Pancreas (tissue), 10 donors: Measurements from ENCODE around the gene PLPP1. TPM values are rescaled to one million over a fixed set of nuclear protein-coding genes. Genes with fewer than 3 reads are reported as not detected.

Experiments used
- ATAC-seq, 4 donors: fragments of 200-7000 bp; cut with Tn5 transposase; one replicate each; pipeline versions ENCODE4 v1.8.0 to v1.9.1; 2020; ENCODE audit warnings: mild to moderate bottlenecking in 4 of 4, moderate library complexity in 4 of 4
- DNase-seq, 6 donors: peaks; one replicate each; pipeline ENCODE4 v3.0.0-alpha.2; 2020
- FAIRE-seq: peaks from 2 replicates; lab custom pipeline; 2012; peaks lifted over from hg19 to GRCh38; lab: Jason Lieb, UNC
- H3K27ac ChIP-seq, 4 donors: fragments of 200-600 bp; sonication (generic); 1 replicate in 3 of 4; 2 replicates in 1 of 4; pipeline versions ENCODE4 v1.5.0 to v1.8.0; 2020
- H3K27me3 ChIP-seq, 4 donors: fragments of 200-600 bp; one replicate each; pipeline ENCODE4 v1.8.0; 2021
- H3K36me3 ChIP-seq, 3 donors: fragments of 200-600 bp; sonication (generic) in 1 of 3; one replicate each; pipeline versions ENCODE4 v1.5.0 to v1.8.0; 2020 to 2021
- H3K4me1 ChIP-seq, 3 donors: fragments of 200-600 bp; one replicate each; pipeline ENCODE4 v1.8.0; 2021
- H3K4me3 ChIP-seq, 4 donors: fragments of 200-600 bp; sonication (generic) in 2 of 4; one replicate each; pipeline versions ENCODE4 v1.5.0 to v1.8.0; 2020 to 2021
- H3K9me3 ChIP-seq, 4 donors: fragments of 200-600 bp; one replicate each; pipeline ENCODE4 v1.8.0; 2021
- WGBS, 2 donors: extraction: QIAGEN DNeasy Blood & Tissue Kit; methylation state at CpG; one replicate each; pipeline ENCODE4 v1.1.7; 2013; 5-methylcytosine and 5-hydroxymethylcytosine counted together
- intact Hi-C, 3 donors: fragments of 100-400 bp; cut with DNase I; formaldehyde crosslinking; loops; one replicate each; pipeline versions ENCODE4 v1.11.1 to v1.14.2; 2022
- polyA plus RNA-seq, 2 donors: library from polyadenylated mRNA; stranded (reverse); fragments of 200-250 nt; gene quantifications; one replicate each; pipeline ENCODE4 v1.2.3, GENCODE V29; 2013
- total RNA-seq, 6 donors: library from RNA; stranded (reverse); fragmentation: NEBNext Ultra II Directional in 4 of 6; extraction: Animal tissue kit (Norgen Biotek cat#: 25700) in 4 of 6; gene quantifications; one replicate each; pipeline versions ENCODE4 v1.2.1 to v1.2.4, GENCODE V29; 2021 to 2023
- TF ChIP-seq, protein P1 (sequence below), 4 donors: fragments of 200-600 bp; sonication (generic) in 3 of 4; IDR thresholded peaks; one replicate each; pipeline versions ENCODE4 v1.5.0 to v1.8.0; 2021; ENCODE audit warnings: antibody characterized with exemption in 4 of 4
- donor health status: healthy with polysubstance abuse.
- donor health status: DM: no; HTN: no; CAD: no; lungs with moderate emphysema.
- donor health status: DM: no; HTN: no; CAD: no.
- donor health status: control.
- donor health status: control.
- donor health status: Bipolar disorder and iron deficiency.
- donor health status: DM: yes; HTN: yes; CAD: no.
- donor health status: DM: no; HTN: no; CAD: no.
- donor health status: DM: no; HTN: no; CAD: no.
- donor health status: DM: yes; HTN: yes; CAD: no.

Gene PLPP1
- total and polyA plus RNA-seq, 8 donors, result 11.5 to 34.9 (median 20.6) TPM

DNA sequence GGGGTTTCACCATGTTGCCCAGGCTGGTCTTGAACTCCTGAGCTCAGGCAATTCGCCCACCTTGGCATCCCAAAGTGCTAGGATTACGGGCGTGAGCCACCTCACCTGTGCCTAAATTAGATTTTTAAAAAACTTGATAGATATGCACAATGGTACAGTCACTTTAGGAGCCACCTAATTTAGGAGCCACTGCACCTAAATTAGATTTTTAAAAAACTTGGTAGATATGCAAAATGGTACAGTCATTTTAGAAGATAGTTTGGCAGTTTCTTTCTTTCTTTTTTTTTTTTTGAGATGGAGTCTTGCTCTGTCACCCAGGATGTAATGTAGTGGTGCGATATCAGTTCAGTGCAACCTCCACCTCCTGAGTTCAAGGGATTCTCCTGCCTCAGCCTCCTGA lies 37.8 kb upstream of the PLPP1 start:
- intact Hi-C loops, result no loop called here
- TF ChIP-seq, protein P1, sequence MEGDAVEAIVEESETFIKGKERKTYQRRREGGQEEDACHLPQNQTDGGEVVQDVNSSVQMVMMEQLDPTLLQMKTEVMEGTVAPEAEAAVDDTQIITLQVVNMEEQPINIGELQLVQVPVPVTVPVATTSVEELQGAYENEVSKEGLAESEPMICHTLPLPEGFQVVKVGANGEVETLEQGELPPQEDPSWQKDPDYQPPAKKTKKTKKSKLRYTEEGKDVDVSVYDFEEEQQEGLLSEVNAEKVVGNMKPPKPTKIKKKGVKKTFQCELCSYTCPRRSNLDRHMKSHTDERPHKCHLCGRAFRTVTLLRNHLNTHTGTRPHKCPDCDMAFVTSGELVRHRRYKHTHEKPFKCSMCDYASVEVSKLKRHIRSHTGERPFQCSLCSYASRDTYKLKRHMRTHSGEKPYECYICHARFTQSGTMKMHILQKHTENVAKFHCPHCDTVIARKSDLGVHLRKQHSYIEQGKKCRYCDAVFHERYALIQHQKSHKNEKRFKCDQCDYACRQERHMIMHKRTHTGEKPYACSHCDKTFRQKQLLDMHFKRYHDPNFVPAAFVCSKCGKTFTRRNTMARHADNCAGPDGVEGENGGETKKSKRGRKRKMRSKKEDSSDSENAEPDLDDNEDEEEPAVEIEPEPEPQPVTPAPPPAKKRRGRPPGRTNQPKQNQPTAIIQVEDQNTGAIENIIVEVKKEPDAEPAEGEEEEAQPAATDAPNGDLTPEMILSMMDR (IDR thresholded peaks at IDR 0.05), result no peak
- no peaks in the 10 kb centered on the region for H3K36me3 ChIP-seq
- H3K27ac ChIP-seq, result no peak overlapping the region
- H3K4me3 ChIP-seq, result no peak overlapping the region
- ATAC-seq, result no peak
- no peak for FAIRE-seq
- no peak for DNase-seq
- WGBS, 2 donors, result 95 to 96% methylated on average over 4 of the region's 4 CpGs
- H3K9me3 ChIP-seq, result no peaks in the 10 kb centered on the region
- no peaks in the 10 kb centered on the region for H3K27me3 ChIP-seq
- H3K4me1 ChIP-seq, result peaks cover 0 to 14% (median 9%) of the 10 kb centered on the region in 3 donors

DNA sequence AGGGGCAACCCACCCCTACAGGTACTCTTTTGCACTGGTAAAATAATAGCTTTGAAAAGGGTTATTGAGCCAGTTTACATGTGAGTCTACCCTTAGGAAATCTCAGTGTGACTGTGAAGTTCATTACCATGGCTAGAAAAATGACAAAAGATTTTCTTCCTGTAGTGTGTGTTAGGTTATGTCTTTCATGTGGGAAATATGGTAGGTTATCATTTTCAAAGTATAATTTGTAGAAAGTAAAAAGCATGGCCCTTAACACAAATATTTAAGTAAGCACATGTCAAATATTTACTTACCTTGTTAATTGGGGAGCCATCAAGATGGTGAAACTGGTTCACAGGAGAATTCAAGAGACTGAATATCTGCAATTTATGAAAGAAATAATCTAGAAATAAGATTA lies 37.3 kb upstream of the PLPP1 start:
- Histone ChIP-seq H3K4me3 (no peak overlapping the region), H3K9me3 (no peaks in the 10 kb centered on the region), H3K36me3 (no peaks in the 10 kb centered on the region), H3K27ac (no peak overlapping the region), H3K4me1 (peaks cover 0 to 8% (median 6%) of the 10 kb centered on the region in 3 donors), H3K27me3 (no peaks in the 10 kb centered on the region)
- TF ChIP-seq, protein P1 (IDR thresholded peaks at IDR 0.05), result no peak
- intact Hi-C loops, result no loop called here
- DNase-seq (no peak), FAIRE-seq (no peak), ATAC-seq (peak in 3 of 4 donors; percentile 23 to 72 (median 44))

DNA sequence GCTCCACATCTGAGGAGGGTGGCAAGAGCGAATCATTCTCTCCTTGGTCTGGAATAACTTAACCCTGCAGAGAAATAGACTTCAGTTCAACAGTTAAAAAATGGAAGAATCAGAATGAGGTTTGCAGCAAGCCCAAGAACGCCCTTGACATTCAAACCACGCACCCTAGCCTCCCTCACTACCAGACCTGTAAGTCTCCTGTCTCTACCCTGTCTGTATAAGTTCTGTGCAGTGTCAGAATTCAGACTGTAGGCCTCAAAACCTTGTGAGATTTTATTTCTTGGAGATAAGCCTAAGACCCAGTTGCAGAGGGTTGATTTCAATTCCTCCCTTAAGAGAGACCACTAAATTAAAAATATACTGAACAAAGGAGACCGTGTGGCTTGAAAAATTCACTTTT lies 35.8 kb upstream of the PLPP1 start:
- DNase-seq, result no peak
- intact Hi-C loops, result no loop called here
- ATAC-seq, result no peak
- H3K4me3 ChIP-seq, result no peak overlapping the region
- H3K9me3 ChIP-seq, result no peaks in the 10 kb centered on the region
- peaks cover 0 to 3% (median 0%) of the 10 kb centered on the region in 3 donors for H3K4me1 ChIP-seq
- no peak overlapping the region for H3K27ac ChIP-seq
- FAIRE-seq, result no peak
- H3K36me3 ChIP-seq, result no peaks in the 10 kb centered on the region
- TF ChIP-seq, protein P1 (IDR thresholded peaks at IDR 0.05), result no peak
- no peaks in the 10 kb centered on the region for H3K27me3 ChIP-seq
- 96 to 99% methylated on average over 4 of the region's 4 CpGs for WGBS, 2 donors

DNA sequence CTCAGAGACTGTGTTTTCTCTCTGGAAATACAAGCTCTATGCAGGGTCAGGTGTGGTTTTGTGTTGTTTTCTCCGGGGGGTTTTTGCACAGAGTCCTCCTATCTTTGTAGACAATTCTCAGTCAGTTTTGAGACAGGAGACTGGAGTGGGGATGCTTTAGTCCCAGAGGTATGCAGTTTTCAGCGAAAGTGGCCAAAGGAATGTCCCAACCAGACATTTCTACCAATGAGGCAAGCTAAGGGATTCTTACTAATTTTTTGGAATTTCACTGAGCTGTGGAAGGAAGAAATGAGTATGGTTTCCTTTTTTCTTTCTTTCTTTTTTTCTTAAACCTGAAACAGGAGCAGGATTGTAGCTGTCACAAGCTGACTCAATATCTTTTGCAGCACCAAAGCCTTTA lies 35.3 kb upstream of the PLPP1 start:
- H3K36me3 ChIP-seq, result no peaks in the 10 kb centered on the region
- DNase-seq, result no peak
- peaks cover 0 to 3% (median 0%) of the 10 kb centered on the region in 3 donors for H3K4me1 ChIP-seq
- FAIRE-seq, result no peak
- H3K4me3 ChIP-seq, result no peak overlapping the region
- 64 to 74% methylated on average over 2 of the region's 2 CpGs for WGBS, 2 donors
- ATAC-seq, result peak in 1 of 4 donors; percentile 47
- no peaks in the 10 kb centered on the region for H3K27me3 ChIP-seq
- no peak overlapping the region for H3K27ac ChIP-seq
- no peaks in the 10 kb centered on the region for H3K9me3 ChIP-seq
- TF ChIP-seq, protein P1 (IDR thresholded peaks at IDR 0.05), result no peak
- intact Hi-C loops, result no loop called here

DNA sequence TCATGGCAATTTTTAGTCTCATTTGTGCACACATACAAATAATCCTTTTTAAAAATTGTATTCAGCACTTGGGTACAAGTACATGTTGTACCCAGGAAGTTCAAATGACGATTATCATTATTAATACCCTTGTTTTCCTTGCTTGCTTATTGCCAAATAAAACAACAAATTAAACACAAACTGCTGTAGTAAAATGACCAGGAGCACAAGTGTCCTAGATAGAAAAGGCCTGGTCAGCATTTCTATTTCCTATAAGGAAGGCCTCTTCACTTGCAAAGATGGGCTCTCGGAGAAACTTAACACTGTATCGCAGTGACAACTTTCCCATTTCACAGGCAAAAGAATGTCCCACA lies 34.7 kb upstream of the PLPP1 start:
- TF ChIP-seq, protein P1 (IDR thresholded peaks at IDR 0.05), result no peak
- Histone ChIP-seq H3K36me3 (no peaks in the 10 kb centered on the region), H3K4me3 (no peak overlapping the region), H3K4me1 (peaks cover 0 to 3% (median 0%) of the 10 kb centered on the region in 3 donors), H3K27me3 (no peaks in the 10 kb centered on the region), H3K27ac (no peak overlapping the region), H3K9me3 (no peaks in the 10 kb centered on the region)
- WGBS, 2 donors, result 85 to 86% methylated on average over 3 of the region's 3 CpGs
- no peak for FAIRE-seq
- no peak for DNase-seq
- intact Hi-C loops, result no loop called here
- no peak for ATAC-seq
